Thoracic aorta endothelial cell (primary cell): ENCODE results near the gene ARR3. TPM values are rescaled to one million over a fixed set of nuclear protein-coding genes. Genes with fewer than 3 reads are reported as not detected.

ENCODE experiments used
- small RNA-seq: library from RNA; depleted of rRNA; stranded (forward); fragments of <200 nt; gene quantifications from one replicate; pipeline ENCODE3, GENCODE V24; 2012
- total RNA-seq: library from RNA; depleted of rRNA; stranded (reverse); fragments of >200 nt; gene quantifications from 2 replicates; pipeline ENCODE4 v1.2.3, GENCODE V29; 2012

Gene ARR3
- not detected in 2 replicates for total RNA-seq

DNA sequence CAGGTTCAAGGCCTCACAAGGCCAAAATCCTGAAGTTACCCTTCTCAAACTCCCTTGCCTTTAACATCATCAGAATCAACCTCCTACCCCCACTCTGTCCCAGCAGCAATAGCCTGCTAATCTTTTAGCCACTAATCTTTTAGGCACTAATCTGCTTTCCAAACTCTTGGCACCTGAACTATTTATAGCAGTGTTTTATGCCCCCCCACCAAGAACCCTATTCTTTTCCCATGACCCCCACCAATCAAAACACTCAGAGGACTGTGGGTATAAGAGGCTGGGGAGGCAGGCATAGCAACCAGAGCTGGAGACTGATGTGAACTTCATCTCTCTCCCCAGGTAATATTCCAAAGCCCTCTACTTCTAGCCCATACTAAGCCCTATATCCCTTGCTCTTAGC, at the start of gene ARR3:
Gene ARR3, plus strand, starts transcription at position 301 of the 400 bp plus-strand sequence. CDS start 1,052 bp downstream, outside the sequence.

GRCh38 chrX:70234355-70234754, 33.8 kb upstream of the ARR3 start, which contains the start of gene AWAT1:
AWAT1 (plus strand) TSS chrX:70234655; CDS start chrX:70234696, 41 bp downstream.

GRCh38 chrX:70260104-70260503, 8.0 kb upstream of the ARR3 start, which contains the start of gene P2RY4:
P2RY4 (minus strand) TSS chrX:70260204; CDS start chrX:70259624, 580 bp downstream.

DNA sequence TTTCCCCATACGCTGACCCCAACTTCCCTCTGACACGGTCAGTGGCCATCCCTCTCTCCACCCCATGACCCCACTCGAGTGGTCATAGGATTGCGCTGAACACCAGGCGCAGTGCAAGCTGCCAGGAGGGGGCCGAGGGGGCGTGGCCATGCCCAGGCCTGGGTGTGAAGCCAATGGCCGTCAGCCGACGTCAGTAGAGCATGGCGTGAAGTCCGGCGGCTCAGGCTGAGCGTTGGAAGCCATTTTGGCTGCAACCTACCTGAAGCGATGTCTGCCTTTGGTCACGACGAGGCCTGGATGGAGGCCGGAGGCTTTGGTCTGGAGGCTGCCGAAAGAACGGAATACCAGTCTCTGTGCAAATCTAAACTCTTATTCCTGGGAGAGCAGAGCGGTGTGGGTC, 13.8 kb downstream of the ARR3 start, which contains the start of gene RAB41:
Gene RAB41, plus strand, starts transcription at position 222 of the 400 bp plus-strand sequence. Its CDS starts 46 bp downstream, at position 268.

GRCh38 chrX:70289793-70290770, 21.9 kb downstream of the ARR3 start, which contains the start of the genes KIF4A and PDZD11:
KIF4A (plus strand) TSS chrX:70290104; CDS start chrX:70290459, 355 bp downstream.
PDZD11 (minus strand) TSS chrX:70289927; CDS start chrX:70289341, 586 bp downstream.

Small RNAs within 50 kb of the gene (small RNA-seq; reads per million reads assigned to genes)
- gene RNA5SP507 = not detected

Other genes starting within 250 kb of the ARR3 start
- gene AWAT2, start 218.4 kb upstream of the ARR3 start, total RNA-seq = 0.07 and 0.13 TPM in 2 replicates
- gene OTUD6A, start 205.9 kb upstream of the ARR3 start, total RNA-seq = not detected in 2 replicates
- gene IGBP1, start 134.9 kb upstream of the ARR3 start, total RNA-seq = 56.7 and 77.5 TPM in 2 replicates
- not detected in 2 replicates for gene DGAT2L6, start 90.9 kb upstream of the ARR3 start, total RNA-seq
- gene AWAT1, start 33.7 kb upstream of the ARR3 start, total RNA-seq = not detected in 2 replicates
- gene P2RY4, start 8.1 kb upstream of the ARR3 start, total RNA-seq = 0.13 TPM in 1 of 2 replicates, not detected in the other
- gene RAB41, start 13.8 kb downstream of the ARR3 start, total RNA-seq = not detected in 2 replicates
- 43.0 and 44.9 TPM in 2 replicates for gene PDZD11, start 21.6 kb downstream of the ARR3 start, total RNA-seq
- gene KIF4A, start 21.8 kb downstream of the ARR3 start, total RNA-seq = 31.4 and 39.1 TPM in 2 replicates
- gene GDPD2, start 155.0 kb downstream of the ARR3 start, total RNA-seq = not detected in 2 replicates
- 1.6 and 2.4 TPM in 2 replicates for gene DLG3, start 176.5 kb downstream of the ARR3 start, total RNA-seq